OCI-LY1 (cell line): ENCODE data around the gene GRAMD1B.

ENCODE experiments used
- CTCF ChIP-seq: fragments of 200-600 bp; sonication (generic), shearing (Covaris generic); IDR thresholded peaks from 2 replicates; pipeline ENCODE4 v1.5.1; 2017; ENCODE audit warnings: mild to moderate bottlenecking, antibody characterized with exemption, low read length, moderate library complexity, mixed read lengths
- EZH2 ChIP-seq: fragments of 200-600 bp; sonication (generic), shearing (Covaris generic); IDR thresholded peaks from 2 replicates; pipeline ENCODE4 v1.8.0; 2017; ENCODE audit warnings: borderline replicate concordance, mixed run types, mild to moderate bottlenecking, antibody characterized with exemption, low read length, moderate library complexity, mixed read lengths

GRCh38 chr11:123587044-123587443 lies 157.0 kb downstream of the GRAMD1B start:
- TF ChIP-seq EZH2 = no peak
- no peak for TF ChIP-seq CTCF
